Measurements from ENCODE around the gene SCGB1D2.

- TF ChIP-seq, protein P1, sequence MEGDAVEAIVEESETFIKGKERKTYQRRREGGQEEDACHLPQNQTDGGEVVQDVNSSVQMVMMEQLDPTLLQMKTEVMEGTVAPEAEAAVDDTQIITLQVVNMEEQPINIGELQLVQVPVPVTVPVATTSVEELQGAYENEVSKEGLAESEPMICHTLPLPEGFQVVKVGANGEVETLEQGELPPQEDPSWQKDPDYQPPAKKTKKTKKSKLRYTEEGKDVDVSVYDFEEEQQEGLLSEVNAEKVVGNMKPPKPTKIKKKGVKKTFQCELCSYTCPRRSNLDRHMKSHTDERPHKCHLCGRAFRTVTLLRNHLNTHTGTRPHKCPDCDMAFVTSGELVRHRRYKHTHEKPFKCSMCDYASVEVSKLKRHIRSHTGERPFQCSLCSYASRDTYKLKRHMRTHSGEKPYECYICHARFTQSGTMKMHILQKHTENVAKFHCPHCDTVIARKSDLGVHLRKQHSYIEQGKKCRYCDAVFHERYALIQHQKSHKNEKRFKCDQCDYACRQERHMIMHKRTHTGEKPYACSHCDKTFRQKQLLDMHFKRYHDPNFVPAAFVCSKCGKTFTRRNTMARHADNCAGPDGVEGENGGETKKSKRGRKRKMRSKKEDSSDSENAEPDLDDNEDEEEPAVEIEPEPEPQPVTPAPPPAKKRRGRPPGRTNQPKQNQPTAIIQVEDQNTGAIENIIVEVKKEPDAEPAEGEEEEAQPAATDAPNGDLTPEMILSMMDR (IDR thresholded peaks at IDR 0.05) = no peak
- TF ChIP-seq POLR2A (IDR thresholded peaks at IDR 0.05) = no peak
Measured at GRCh38 chr11:62251698-62252097, 9.7 kb downstream of the SCGB1D2 start.

Data from testis (tissue), 2 donors.